ENCODE measurements around the gene PLA2G2D. TPM values are rescaled to one million over a fixed set of nuclear protein-coding genes. Genes with fewer than 3 reads are reported as not detected.

The PLA2G2D gene
- total and polyA plus RNA-seq, 2 of the 13 experiments (the other 11 are each of a cell fraction or from before 2014, with no cell fraction given), result not detected

DNA sequence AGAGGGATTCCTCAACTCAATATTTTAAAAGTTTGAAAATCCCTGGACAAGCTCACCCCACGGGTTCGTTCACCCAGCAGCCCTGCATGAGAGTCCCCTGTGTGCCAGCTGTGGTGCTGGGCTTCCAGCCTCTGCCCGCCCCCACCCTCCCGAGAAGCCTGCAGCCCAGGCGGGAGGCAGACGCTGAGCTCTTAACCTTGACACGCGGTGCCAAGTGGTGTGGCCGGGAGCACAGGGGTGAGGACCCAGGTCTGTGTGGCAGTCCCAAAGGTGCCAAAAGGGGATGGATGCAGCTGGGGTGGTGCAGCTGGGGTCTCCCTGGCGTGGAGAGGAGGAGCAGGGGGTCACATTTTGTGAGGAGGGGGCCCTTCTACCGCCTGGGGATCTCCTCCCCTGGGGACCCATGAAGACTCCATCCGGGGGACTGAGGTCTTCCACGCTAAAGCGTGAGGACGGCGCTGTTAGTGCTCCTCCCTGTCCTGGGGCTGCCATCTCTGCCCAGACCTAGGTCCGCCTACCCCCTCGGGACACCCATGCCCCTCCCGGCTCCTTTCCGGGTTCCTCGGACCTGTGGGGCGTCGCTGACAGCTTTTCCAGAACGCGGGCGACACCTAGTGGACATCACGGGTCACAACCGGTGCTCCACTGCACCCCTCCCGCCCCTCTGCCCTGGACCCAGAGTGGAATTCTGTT lies 32.7 kb upstream of the PLA2G2D start (continued):
- TF ChIP-seq NONO (IDR thresholded peaks at IDR 0.05), result no peak
- 0 out of 2 replicates have a peak, but pooled peaks have one; percentile 25 for TF ChIP-seq NONO (CRISPR knock-in tag; conservative IDR thresholded peaks at IDR 0.05)
- no peak for TF ChIP-seq KLF15 (CRISPR knock-in tag; IDR thresholded peaks at IDR 0.05; ENCODE audit: borderline replicate concordance)
- no peak for TF ChIP-seq RFXAP (CRISPR knock-in tag; IDR thresholded peaks at IDR 0.05; ENCODE audit: borderline replicate concordance)
- TF ChIP-seq ZIK1 (CRISPR knock-in tag; IDR thresholded peaks at IDR 0.05; ENCODE audit: borderline replicate concordance, low read depth), result no peak
- TF ChIP-seq ZFP36L2 (CRISPR knock-in tag; IDR thresholded peaks at IDR 0.05), result no peak
- TF ChIP-seq, protein P1, sequence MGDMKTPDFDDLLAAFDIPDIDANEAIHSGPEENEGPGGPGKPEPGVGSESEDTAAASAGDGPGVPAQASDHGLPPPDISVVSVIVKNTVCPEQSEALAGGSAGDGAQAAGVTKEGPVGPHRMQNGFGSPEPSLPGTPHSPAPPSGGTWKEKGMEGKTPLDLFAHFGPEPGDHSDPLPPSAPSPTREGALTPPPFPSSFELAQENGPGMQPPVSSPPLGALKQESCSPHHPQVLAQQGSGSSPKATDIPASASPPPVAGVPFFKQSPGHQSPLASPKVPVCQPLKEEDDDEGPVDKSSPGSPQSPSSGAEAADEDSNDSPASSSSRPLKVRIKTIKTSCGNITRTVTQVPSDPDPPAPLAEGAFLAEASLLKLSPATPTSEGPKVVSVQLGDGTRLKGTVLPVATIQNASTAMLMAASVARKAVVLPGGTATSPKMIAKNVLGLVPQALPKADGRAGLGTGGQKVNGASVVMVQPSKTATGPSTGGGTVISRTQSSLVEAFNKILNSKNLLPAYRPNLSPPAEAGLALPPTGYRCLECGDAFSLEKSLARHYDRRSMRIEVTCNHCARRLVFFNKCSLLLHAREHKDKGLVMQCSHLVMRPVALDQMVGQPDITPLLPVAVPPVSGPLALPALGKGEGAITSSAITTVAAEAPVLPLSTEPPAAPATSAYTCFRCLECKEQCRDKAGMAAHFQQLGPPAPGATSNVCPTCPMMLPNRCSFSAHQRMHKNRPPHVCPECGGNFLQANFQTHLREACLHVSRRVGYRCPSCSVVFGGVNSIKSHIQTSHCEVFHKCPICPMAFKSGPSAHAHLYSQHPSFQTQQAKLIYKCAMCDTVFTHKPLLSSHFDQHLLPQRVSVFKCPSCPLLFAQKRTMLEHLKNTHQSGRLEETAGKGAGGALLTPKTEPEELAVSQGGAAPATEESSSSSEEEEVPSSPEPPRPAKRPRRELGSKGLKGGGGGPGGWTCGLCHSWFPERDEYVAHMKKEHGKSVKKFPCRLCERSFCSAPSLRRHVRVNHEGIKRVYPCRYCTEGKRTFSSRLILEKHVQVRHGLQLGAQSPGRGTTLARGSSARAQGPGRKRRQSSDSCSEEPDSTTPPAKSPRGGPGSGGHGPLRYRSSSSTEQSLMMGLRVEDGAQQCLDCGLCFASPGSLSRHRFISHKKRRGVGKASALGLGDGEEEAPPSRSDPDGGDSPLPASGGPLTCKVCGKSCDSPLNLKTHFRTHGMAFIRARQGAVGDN (CRISPR knock-in tag; IDR thresholded peaks at IDR 0.05), result peak; percentile 73
- TF ChIP-seq MED13 (CRISPR knock-in tag; IDR thresholded peaks at IDR 0.05), result no peak
- no peak for TF ChIP-seq MYNN (CRISPR knock-in tag; IDR thresholded peaks at IDR 0.05; ENCODE audit: low read depth)
- TF ChIP-seq, protein P2, sequence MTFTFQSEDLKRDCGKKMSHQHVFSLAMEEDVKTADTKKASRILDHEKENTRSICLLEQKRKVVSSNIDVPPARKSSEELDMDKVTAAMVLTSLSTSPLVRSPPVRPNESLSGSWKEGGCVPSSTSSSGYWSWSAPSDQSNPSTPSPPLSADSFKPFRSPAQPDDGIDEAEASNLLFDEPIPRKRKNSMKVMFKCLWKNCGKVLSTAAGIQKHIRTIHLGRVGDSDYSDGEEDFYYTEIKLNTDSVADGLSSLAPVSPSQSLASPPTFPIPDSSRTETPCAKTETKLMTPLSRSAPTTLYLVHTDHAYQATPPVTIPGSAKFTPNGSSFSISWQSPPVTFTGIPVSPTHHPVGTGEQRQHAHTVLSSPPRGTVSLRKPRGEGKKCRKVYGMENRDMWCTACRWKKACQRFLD (CRISPR knock-in tag; IDR thresholded peaks at IDR 0.05; ENCODE audit: borderline replicate concordance), result no peak
- TF ChIP-seq KDM2A (CRISPR knock-in tag; IDR thresholded peaks at IDR 0.05; ENCODE audit: borderline replicate concordance, low read depth), result peak; percentile 71
- TF ChIP-seq HIVEP1 (CRISPR knock-in tag; IDR thresholded peaks at IDR 0.05), result 0 out of 2 replicates have a peak, but pooled peaks have one; percentile 15
- TF ChIP-seq ZNF776 (CRISPR knock-in tag; IDR thresholded peaks at IDR 0.05), result no peak
- no peak for TF ChIP-seq HOXA5 (CRISPR knock-in tag; IDR thresholded peaks at IDR 0.05)
- no peak for TF ChIP-seq FOXK1 (CRISPR knock-in tag; IDR thresholded peaks at IDR 0.05; ENCODE audit: borderline replicate concordance, low read depth)
- peak; percentile 78 for TF ChIP-seq SMC3 (IDR thresholded peaks at IDR 0.05; ENCODE audit: low read length)
- TF ChIP-seq ZNF672 (CRISPR knock-in tag; IDR thresholded peaks at IDR 0.05), result no peak
- peak; percentile 96 for TF ChIP-seq RAD21 (CRISPR knock-in tag; IDR thresholded peaks at IDR 0.05)
- TF ChIP-seq FLYWCH1 (CRISPR knock-in tag; IDR thresholded peaks at IDR 0.05), result no peak
- TF ChIP-seq, protein P3, sequence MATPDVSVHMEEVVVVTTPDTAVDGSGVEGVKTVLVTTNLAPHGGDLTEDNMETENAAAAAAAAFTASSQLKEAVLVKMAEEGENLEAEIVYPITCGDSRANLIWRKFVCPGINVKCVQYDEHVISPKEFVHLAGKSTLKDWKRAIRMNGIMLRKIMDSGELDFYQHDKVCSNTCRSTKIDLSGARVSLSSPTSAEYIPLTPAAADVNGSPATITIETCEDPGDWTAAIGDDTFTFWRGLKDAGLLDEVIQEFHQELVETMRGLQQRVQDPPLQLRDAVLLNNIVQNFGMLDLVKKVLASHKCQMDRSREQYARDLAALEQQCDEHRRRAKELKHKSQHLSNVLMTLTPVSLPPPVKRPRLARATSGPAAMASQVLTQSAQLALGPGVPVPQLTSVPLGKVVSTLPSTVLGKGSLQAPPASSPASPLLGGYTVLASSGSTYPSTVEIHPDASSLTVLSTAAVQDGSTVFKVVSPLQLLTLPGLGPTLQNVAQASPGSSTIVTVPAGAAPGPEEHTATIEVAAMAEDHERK (CRISPR knock-in tag; IDR thresholded peaks at IDR 0.05; ENCODE audit: low read depth), result no peak
